KBM-7 (cell line): ENCODE measurements around the gene TNFSF15.

ENCODE experiments used
- DNase-seq: peaks from one replicate; pipeline ENCODE4 v3.0.0-alpha.2; 2015
- in situ Hi-C: fragments of 300-500 bp; cut with MboI; formaldehyde crosslinking; loops from 2 replicates; pipeline ENCODE4 v1.14.3; 2020; ENCODE audit warnings: low sequenced_read_pairs, low pct_unique_long_range_greater_than_20kb, mixed read lengths

The TNFSF15 gene

DNA sequence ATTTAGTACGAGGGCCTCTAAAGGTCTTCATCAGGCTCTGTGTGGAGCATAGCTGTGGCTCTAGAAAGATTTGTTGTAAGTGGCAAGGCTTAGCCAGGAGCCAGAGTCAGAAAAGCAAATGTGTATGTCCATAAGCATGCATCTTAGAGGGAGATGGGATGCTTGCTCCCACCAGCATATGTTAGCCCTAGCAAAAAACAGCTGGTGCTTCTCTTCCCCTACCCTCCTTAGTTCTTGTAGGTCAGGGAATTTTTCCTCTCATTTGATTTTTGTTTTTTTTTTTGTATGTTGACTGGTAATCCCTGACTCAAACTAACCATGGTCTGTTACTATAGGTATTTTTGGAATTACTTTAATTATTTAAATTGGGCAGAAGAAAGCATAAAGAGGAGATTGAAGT, 7.7 kb downstream of the TNFSF15 start:
- in situ Hi-C loops: no loop called here

DNA sequence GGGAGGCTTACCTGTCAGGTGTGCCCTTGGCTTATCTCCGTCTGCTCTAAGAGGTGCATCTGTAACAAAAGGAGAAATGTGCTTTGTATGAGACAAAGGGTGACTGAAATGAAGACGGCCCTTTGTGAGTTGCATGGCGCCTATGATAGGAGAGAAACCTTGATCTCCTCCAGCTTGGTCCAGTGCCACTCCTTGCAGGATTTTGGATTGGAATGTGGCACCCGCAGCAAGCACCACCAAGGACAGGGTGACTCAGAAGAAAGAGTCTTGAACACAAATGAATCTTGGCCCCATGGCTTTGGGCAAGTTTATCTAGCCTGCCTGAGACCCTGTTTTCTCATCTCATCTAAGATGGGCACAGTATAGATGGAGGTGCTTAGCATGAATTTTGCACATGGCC, 13.4 kb downstream of the TNFSF15 start:
- no peak for DNase-seq
- in situ Hi-C loops: no loop called here

More for the DNA sequence above, 7.7 kb downstream of the TNFSF15 start:
- DNase-seq: no peak

DNA sequence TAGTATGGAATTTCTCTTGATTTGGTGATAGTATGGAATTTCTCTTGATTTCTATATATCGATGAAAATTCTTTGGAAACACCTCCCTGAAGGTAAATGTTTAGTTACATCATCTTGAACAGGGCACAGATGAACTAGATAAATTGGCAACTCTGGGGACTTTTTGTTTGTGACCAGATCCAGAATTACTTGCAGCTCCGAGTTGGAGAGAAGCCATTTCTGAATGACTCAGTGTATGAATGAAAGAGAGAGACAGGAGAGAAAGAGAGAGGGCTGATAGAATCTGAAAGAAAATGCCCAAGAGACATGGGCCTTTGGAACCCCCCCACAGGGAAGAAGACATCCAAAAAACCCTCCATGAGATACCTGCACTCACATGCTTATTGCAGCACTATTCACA, 14.1 kb downstream of the TNFSF15 start:
- DNase-seq: no peak
- in situ Hi-C loops: no loop called here

DNA sequence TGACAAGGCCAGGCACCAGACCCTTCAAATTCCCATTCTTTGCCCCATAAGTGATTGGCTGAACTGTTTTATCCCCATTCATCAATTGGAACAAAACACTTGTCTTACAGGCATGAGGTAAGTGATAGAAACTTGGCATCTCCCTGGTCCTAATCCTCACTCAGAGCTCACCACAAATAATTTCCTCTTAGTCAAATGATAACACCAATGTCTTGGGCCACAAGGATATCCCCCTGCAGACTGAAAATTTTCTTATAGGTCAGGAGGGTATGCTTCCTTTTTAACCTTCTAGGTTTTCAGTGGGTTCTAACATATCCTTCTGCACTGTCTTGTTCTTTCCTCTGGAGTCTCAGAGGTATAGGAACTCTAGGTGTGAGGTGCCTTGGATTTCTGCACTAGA, 14.5 kb downstream of the TNFSF15 start:
- no peak for DNase-seq
- in situ Hi-C loops: no loop called here

DNA sequence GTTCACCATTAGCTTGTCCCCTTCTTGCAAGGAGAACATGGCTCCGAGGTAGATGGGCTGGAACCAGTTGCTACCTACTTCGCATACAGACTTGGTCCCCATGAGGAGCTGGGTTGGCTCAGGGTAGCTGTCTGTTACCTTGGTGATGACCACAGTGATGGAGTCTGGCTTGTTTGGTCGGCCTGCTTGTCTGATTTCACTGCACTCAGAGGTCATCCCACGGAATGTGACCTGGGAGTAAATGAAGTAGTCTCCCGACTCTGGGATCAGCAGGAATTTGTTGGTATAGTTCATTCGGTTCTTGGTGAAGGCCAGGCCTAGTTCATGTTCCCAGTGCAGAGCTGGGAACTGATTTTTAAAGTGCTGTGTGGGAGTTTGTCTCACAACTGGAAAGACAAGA, 15.3 kb downstream of the TNFSF15 start:
- DNase-seq: no peak
- in situ Hi-C loops: no loop called here

DNA sequence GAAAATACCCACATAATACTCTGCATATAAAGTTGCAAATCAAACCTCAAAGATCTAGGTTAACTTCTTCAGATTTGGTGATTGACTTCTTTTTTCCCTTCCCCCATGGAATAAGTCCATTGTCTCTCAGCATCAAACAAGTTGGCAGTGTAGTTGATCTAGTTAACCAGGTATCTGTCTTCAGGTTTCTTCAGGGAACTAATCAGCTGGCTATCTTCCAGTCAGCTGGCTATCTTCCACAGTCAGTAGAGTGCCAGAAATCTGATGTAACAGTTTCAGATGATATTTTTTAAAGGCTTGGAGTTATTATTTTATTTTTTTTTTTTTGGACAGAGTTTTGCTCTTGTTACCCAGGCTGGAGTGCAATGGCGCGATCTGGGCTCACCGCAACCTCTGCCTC, 16.8 kb downstream of the TNFSF15 start:
- in situ Hi-C loops: no loop called here
- DNase-seq: no peak

DNA sequence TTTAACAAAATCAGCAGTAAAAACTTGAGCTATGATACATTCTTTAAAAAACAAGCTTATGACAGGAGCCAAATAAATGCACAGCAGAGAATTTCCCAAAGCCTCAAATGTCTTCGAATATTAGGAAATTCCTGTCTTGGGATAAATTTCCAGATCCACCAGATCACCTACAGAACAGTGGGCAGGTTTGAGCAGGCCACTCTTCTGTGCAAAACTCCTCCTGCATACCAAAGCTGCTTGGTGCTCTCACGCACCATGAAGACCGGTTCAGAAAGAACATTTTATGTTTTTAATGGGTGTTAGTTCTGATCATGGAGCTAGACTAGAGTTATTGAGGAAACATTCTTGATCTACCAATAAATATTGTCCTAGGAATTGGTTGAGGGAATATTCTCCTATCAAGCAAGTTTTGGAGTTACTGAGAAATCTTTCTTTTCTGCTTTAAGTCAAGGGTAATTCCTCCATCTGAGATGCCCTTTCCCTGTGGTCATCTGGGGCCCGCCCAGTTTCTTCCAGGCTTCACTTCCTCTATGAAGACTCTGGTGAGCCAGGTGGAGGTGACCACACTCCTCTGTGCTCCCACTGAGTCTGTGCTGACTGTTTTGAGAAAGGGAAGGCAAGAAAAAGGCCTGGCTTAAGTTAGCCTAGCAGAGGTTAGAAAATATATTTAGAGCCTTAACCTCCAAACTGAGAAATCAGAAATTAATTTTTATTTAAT, 17.9 kb downstream of the TNFSF15 start:
- DNase-seq: no peak
- in situ Hi-C loops: no loop called here

DNA sequence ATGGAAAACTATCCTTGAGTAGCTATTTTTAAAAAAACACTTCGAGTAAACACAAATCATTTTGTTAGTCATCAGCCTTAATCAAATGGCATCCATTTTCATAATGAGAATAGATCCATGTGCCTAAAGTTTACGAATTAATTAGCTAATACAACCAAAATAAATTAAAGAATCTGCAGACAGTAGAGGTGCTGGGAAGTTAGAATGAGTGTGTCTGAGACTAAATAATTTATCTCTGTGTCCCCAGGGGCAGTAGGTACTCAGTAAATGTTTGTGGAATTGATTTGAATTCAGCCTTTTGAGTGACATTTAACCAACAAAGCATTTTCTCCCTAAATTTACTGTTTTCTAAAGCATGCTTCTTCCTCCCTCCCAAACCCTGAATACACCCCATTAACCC, 18.6 kb downstream of the TNFSF15 start:
- no peak for DNase-seq
- in situ Hi-C loops: no loop called here

DNA sequence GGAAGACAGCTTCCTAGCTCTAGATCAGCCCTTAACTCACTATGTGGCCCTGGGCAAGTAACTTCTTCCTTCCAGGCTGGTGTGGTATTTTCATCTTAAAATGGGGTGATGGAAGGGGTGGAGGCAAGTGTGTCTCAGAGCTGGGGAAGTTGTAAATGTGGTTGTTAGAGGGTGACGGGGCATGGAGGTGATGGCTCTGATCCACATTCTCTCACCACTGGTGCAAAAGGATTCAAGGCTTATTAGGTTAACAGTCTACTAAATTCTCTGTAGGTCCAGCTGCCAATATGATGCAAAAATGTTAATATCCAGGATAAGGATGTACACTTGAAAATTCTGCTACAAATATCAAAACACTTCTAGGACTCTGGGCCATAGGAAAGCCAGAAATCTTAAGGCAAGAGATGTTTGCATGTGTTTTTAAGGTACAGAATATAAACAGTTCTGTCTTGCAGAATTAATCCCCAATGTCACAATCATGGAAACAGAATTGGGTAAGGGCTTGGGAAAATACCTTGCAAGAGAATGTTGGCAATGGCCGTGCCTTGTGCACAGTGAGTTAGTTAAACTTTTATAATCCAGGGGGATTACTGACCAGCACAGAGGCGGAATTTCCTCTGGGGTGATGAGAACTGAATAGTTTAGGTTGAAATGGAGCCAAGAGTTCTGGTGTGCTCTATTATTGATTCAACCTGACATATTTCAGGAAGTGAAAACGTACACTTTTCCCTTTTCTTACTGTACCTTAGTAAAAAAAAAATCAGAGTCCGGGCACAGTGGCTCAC, 19.8 kb downstream of the TNFSF15 start:
- no peak for DNase-seq
- in situ Hi-C loops: no loop called here

DNA sequence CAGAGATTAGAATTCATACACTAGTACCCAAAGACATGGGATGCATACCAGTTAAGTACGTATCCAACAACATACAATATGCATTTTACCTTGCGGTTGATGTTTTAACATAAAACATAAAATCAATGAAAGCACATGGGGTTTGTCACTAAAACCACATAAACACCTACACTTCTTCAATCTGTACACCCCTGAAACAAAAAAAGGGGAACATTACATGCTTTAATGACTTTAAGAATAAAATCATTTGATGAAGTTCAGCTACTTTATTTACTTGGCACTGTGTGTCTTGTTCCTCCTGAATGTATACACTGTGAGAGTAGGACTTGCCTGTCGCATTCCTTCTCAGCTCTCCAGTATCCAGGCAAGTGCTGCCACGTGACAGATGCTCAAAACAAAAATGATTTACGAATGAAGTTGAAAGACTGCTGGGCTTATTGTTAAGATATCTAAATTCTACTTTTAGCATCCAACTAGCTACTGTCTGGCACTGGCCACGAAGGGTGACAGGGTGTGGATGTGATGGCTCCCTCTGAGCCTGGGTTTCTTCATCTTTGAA, 21.0 kb downstream of the TNFSF15 start:
- no peak for DNase-seq
- in situ Hi-C loops: no loop called here

DNA sequence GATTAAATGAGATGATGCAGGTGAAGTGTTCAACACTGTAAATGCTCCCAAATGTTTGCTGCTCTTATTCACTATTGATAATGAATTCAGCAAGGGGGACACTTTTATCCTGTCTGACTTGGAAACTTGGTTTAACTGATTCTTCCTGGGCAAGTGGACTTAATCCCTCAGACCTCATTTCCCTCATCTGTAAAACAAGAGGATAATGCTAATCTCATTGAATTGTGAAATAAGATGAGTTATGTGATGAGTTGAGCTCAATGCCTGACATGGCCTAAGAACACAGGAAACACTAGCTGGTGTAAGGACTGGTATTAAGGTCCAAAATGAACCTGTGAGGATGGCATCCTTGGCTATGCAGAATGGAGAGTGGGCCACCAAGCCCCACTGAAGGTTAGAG, 23.3 kb downstream of the TNFSF15 start:
- DNase-seq: no peak
- in situ Hi-C loops: no loop called here

DNA sequence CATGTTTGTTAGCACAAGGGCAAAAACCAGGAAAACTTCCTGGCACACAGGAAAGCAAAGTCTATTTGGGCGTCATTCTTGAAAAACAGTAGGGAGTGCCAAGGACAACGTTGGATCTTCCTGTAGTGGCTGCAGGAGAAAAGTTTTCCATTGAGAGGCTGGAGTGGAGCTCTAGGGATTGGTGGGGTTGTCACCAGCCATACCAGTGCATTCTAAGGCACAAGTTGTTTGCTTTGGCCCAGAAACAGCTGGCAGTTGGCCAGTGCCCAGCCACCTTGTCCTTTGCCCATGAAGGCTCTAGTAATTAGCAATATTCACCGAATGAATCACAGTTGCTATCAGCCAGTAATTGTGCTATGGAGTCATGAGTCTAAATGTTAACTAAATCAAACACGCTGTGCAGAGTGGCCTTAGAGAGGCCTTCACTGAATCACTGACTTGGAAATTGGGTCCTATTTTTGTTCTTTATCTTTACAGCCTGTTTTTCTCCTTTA, 26.4 kb downstream of the TNFSF15 start:
- in situ Hi-C loops: no loop called here
- no peak for DNase-seq

DNA sequence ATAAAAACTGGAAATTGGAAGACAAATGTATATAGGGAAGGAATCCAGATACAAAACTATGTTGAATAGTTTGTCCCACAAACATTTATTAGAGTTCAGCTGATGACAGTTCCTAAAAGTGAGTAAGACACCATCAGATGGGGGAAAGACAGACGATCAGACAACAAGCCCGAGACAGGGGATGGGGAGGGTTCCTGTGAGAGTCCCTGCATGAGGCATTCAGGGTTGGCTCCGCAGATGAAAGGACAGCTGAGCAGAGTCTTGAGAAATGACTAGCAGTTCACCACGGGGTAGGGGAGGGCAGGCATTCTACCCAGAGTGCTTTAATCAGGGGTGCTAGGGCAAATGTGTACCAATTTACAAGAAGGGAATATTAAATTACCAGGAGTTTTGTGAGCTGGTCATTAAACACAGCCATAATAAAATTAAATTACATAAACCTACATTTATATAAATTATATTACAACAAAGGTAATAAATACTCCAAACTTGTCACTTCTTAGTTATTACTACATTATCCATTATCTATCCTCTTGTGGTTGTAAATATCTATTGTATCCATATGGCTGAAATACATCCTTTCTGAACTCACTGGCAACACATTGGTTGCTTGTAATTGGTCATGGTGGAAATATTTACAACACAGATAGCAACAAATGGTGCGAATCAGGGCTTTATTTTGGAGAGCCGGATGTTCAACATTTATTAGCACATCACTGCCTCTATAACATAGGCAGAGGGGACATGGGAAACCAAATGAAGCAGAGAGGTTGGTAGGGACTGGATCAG, 27.8 kb downstream of the TNFSF15 start:
- no peak for DNase-seq
- in situ Hi-C loops: no loop called here

DNA sequence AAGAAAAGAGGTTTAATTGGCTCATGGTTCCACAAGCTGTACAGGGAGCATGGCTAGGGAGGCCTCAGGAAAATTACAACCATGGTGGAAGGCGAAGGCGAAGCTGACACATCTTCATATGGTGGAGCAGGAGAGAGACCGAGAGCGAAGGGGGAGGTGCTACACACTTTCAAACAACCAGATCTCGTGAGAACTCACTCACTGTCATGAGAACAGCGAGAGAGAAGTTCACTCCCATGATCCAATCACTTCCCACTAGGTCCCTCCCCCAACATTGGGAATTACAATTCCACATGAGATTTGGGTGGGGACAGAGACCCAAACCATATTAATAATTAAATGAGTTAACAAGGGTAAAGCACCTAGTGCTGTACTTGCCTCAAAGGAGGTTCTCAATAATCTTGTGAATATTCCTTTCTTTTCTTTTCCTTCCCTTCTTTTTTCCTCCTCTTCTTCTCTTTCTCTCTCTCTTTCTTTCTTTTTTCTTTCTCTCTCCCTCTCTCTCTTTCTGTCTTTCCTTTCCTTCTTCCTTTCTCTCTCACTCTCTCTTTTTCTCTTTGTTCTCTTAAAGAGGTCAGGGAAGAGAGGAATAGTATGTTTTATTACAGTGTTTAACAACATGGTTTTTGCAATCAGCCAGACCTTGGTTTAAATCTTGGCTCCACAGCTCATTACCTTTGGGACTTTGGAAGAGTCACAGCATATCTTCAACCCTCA, 29.0 kb downstream of the TNFSF15 start:
- in situ Hi-C loops: no loop called here
- DNase-seq: no peak

DNA sequence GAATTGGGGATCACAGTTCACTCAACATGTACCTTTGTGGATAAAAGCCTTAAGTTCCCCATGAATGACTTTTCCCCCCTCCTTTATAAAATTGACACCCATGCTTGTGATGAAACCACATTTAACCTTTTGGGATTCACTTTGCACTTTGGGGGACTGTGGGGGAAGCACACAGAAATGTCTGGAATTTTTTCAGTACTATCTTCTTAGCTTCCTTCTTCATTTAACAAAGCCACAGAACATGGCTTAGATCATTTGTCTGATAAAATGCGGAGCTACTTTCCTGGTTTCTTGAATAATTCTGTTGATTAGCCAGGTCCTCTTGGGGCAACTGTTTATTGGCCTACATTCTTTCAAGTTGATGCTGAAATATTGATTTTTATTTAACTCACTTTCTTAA, 29.9 kb downstream of the TNFSF15 start:
- in situ Hi-C loops: no loop called here
- DNase-seq: no peak

DNA sequence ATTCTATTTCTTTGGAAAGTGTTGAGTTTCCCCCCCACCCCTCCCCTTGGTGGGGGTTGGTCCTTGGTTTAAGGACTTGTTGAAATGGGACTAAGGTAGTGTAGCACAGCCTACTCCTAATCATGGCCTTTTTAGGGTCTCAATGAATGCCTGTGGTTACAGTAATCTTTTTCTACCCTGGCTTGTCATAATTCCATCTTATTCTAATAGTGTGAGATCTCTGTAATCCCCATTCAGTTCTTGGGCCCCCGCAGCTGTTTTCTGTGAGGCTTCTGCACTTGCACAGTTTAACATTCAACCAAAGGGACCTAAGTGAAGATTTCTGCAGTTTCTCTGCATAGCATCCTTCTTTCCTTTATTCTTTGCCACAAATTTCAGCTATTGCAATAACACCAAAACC, 30.7 kb downstream of the TNFSF15 start:
- DNase-seq: no peak
- in situ Hi-C loops: no loop called here

DNA sequence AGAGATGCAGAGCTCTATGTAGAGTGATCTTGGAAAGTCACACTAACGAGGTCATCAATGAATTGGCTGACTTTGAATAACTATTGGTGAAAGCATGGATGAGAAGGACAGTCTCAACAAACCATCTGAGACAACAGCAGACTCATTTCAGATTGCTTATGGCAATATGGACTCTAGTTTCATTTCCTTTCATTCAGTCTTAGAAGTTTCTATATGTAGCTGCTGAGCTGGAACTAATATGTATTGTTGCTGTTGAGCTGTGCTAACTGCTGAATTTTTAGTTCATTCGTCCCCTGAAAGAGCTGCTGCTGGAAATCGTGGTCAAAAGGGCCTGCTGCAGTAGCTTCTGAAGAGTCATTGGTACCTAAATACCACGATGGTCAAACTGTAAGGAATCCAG, 31.3 kb downstream of the TNFSF15 start:
- no peak for DNase-seq
- in situ Hi-C loops: no loop called here

DNA sequence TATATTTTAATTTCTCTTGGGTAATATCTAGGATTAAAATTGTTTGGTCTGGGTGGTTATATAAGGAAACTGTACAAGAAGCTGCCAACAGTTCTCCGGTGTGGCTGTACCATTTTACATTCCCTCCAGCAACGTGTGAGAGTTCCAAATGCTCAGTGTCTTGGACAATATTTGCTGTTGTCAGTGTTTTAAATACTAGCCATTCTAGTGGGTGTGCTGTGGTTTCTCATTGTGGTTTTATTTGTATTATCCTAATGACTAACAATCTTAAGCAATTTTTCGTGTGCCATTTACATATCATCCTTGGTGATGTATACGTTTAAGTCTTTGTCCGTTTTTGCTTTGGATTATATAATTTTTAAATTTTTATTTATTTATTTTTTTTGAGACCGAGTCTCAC, 34.0 kb downstream of the TNFSF15 start:
- DNase-seq: no peak
- in situ Hi-C loops: no loop called here

DNA sequence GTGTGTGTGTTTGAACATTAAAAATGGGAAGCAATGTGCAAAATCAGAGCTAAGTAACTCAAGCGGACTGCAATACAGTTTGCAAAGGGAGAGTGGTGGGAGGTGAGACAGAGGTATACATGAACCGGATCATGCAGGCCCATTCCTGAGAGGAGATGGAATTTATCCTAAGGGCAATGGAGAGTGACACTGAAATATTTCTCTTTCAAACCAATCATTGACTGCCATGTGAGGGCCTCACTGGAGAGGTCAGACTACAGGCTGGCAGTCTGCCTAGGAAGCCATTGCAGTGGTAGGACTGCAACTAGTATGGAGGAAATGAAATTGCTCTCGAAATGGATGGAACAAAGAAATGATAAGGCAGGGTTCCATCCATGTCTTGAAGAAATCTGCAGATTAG, 34.8 kb downstream of the TNFSF15 start:
- no peak for DNase-seq
- in situ Hi-C loops: no loop called here
